Amniotic stem cell (primary cell): Measurements from ENCODE around the gene C9orf152.
A peak's percentile ranks its signal among the peaks of the same experiment; 100 is the strongest.

ENCODE experiments used
- DNase-seq: peaks from one replicate; lab custom pipeline; 2025; lab: John Stamatoyannopoulos, UW

Gene C9orf152

DNA sequence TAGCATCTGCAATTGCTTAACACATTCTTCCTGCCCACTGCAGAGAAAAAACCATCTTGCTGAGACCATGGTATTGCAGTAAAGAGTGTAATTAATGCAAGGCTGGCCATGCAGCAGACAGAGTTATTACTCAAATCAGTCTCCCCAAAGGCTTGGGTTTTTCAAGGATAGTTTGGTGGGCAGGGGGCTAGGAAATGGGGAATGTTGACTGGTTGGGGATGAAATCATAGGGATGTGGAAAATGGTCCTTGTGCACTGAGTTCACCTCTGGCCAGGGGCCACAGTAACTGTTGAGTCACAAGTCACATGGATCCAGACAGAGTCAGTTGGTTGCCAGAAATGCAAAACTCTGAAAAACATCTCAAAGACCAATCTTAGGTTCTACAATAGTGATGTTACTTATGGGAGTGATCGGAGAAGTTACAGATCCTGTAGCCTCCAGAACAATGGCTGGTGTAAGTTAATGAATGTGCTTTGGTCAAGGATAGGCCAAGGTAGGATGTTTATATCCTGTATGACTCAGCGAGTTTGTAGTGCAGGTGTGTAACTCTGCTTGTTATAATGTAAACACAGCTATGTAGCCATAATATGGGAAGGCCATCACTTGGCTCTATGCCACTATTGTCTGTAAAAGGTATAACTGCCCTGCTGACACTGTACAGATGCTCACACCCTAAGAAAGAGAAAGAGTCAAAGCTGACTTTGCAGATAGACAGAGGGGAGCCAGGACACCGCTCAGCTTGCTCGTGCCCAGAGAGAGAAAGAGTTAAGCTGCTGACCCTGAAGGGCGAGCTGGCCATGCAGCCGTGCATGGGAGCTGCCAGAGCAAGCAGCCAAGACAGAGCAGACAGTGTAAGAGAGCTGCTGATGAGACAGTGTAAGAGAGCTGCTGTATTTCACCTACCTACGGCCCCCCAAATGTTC, 27.2 kb downstream of the C9orf152 start:
- no peak for DNase-seq

DNA sequence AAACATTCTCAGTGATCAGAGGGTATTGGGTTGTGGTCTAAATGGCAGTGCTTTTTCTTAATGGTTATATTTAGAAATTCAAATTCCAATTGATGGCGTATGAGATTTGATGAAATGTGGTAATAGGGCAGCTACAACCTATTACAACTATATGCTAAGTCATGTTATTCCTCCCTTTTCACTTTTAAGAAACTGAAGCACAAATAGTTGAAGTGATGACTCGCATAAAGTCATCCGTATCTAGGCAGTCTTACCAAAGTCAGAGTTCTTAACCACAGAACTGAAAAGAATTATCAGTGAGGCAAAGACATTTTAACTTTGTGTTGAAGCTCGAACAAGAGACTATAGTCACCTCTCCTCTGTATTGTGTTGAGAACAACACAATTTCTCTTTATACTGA, 28.2 kb downstream of the C9orf152 start:
- peak; percentile 26 for DNase-seq

DNA sequence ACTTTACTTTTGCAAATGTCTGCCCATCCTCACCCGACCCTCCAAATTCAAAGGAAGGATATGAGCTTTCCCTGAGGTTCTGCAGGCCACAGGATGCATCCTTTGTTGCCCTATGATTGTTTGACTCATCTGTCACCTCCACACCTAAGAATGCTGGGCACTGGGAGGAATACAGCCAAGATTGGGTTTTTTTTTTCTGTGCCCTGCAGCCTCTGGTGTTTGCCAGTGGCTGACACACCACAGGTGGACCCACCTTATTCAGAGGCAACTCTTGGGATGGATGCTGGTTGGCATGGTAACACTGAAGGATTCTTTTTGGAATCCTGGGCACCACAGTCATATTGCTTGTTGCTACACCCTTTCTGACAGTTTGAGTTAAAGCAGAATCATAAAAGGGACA, 29.7 kb downstream of the C9orf152 start:
- no peak for DNase-seq

DNA sequence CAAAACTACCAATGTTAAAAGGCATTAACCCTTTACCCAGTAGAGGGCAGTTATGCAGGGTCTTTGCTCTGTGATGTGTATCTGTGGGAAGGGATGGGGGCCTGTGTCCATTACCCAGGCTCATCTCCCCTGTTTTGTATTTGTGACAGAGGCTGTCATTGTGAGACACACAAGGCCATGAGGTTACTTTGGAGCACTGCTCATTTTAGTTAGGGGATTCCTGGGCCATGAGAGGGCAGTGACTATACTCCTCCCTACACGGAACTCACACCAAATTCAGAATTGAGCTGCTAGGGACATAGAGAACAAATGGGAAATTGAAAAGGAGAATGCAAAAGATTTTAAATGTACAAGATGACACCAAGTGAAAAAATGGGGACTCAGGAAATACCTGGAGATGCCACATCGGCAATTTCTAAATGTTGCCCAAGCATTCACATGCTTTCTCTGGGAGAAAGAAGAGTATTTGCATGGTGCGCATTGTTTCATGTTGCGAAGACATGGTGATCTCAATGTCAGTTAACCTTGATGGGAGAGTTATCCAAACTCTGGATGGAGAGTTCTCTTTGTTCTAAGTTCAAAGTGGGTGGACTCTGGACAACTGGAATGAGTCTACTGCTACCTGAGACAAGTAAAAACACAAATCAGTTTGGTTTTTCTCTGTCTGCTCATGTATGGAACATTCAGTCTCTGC, 32.5 kb downstream of the C9orf152 start:
- no peak for DNase-seq

DNA sequence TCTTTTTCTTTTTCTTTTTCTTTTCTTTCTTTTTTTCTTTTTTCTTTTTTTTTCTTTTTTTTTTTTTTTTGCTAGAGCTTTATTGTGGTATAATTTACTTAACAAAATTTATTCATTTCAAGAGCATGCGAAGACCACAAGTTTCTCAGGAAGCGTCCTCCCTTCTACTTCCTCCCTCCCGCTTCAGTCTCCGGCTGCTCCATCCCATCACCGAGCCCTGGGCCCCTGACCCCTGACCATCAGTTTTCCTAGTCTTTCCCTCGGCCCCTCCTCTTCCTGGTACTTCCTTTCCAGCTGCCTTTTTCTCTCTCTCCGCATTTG, 34.7 kb downstream of the C9orf152 start:
- no peak for DNase-seq

DNA sequence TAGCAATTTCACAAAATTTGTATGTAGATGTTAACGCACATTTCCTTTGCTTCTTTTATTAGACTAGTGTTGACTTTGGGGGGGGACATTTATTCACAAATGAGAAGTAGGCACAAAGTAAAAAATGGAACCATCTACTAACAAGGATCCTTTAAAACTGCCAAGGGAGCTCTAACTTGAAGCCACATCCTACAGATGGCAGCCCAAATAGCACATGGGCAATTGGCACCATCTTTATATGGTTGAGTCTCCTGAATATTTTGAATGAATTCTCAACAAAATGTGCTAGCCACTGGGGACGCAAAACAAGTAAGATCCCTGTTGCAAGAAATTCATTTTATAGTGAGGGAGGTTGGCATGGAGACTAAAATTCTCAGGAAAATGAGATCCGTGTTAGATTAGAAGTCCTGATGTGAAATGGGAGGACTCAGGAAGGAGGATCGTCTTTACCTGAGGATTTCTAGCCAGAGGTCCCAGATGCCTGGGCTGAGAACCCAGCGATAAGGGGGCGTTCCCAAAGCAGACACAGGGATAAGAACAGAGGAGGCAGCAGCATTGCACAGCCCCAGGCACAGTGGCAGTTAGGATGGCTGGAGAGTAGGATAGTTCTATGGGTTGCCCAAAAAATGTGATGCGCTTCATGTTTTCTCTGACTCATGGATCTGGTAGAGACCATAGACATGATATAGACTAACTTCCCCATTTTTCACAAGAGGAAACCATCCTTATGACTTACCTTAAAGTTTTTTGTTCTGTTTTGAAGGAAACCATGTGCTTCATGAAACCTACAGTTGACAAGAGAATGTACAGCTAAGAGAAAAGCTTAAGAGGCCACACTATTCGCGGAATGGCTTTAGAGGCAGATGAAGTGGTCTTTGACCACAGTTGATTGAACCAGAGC, 37.4 kb downstream of the C9orf152 start:
- DNase-seq = no peak

DNA sequence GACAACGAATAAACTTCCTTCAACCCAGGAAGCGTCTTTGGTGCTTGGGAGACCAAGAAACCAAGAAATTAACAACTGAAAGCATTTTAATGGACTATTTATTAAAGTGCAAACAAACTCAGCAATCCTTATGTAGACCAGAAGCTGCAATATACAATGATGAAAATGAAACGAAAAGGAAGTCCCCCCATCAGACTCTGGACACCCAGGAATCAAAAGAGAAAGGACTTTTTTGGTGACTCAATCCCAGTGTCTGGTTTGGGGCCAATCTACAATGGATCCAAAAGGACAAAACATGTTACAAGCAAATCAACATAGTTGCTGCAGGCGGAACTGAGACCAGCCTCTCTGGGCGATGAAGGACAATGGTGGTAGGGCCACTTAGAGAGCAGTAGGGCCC, 39.5 kb downstream of the C9orf152 start:
- DNase-seq = no peak

DNA sequence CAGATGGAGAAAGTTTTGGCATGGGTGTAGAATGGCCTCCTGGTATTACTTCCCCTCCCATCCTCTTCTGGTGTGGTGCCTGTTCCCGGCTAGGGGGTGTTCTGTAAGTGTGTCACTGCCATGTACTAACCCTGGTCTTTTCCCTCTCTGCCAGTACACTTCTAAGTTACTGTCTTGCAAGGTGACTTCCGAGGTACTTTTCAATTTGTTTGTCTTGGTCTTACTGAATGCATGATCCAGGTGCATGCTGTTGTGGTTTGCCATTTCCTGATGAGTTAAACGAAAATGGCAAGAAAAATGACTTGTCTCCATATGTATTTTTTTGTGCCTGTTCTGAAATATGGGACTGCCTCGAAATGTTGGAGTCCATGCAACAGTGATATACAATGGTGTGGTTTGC, 46.0 kb downstream of the C9orf152 start:
- DNase-seq = no peak

DNA sequence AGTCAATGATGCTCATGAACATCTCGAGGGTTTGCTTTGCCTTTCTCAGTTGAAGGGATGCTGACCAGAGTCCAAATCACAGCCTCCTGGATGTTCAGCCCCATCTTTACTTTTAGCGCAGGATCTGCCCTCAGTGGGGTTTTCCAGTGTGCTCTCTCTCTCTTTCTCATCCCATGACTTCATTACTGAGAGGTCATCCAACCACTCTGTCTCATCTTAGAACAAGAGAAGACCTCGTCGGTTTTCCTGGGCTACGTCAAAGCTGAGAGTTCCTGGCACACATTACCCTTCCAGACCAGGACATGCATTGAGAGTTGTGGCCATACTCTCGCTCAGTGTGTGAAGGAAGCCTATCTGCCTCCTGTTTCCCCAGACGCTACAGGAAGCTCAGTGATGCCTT, 47.3 kb downstream of the C9orf152 start:
- no peak for DNase-seq

DNA sequence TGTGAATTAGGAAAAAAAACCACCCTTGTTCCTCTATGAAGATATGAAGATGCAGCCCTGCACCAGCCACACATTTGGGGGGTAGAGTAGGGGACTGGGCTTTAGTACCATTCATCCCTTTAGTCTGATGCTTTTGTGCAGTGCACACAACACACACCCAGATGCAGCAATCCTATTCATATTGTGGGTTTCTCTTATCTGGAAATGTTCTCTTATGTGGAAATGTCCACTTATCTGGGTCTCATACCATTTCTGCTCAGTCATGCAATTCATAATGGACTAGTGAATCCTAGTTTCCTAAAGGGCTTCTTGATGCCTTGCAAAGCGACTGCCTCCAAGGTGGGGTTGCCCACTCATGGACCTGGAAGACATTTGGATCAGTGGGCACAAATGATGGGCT, 47.8 kb downstream of the C9orf152 start:
- no peak for DNase-seq

DNA sequence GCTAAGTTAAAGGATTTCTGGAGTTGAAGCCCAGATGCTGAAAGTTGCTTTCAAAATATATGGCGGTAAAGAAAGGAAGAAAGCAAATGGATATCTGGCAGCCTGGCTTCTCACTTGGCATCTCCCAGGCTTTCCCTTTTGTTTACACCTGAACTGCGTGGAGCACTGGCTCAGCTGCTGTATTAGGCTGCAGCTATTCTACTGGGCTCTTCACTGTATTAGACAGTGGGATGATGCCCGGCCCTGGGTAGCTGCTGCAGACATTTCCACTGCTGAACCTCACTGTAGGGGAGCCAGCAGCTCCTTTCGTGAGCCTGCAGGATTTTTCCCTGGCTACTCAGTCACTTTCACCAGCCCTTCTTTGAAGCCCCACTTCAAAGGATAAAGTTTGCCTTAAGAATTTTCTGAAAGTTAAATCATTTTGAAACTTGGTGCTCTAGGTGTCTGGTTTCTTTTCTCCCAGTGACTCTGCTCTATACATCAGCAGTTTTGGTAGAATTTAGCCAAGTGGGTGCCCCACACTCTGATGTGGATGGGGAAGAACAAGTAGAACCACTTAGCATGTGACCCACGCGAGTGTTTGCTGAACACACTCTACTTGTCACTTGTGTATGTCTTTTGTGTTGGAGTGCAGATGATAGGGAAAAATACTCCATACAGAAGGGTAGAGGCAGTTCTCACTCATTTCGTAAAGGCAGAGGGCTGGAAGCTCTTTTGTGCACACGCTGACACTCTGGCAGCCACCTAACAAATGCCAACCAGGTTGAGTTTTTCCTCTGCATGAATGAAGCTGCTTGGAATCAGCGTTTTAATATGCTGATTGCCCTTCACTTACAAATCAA, 49.9 kb downstream of the C9orf152 start:
- no peak for DNase-seq

DNA sequence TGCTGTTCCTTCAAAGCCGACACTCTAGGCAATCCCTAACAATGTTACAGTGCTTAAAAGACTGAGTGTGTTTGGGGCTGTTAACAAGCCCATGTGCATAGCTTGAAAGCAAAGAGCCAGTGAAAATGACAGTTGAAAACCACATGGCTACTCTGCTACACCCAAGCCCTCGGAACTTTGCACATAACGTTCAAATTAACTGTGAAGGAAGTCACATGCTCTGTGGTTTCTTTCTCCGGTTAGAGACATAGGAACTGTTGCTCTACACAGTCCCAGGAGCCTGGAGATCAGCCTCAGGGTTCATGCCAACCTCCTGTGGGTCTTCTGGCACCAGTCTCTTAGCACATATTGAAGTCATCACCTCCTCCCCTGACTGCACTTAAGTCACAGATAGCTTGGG, 51.1 kb downstream of the C9orf152 start:
- DNase-seq = no peak

DNA sequence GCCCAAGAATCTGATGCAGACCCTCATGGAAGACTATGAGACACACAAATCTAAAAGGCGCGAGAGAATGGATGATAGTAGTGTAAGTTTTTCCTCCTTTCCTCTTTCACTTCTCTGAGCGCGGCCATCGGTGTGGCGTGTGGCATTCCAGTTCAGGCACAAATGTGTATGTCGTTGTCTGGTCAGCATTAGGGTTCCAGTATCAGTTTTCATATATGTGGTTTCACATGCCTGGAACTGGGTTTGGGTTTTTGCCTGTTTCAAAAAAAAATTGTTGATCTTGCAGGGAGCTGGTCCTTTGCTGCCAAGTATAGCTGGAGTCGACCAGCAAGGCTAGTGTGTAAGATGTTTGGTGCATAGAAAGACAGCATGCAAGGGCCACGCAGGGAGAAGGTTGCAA, 51.5 kb downstream of the C9orf152 start:
- DNase-seq = no peak

DNA sequence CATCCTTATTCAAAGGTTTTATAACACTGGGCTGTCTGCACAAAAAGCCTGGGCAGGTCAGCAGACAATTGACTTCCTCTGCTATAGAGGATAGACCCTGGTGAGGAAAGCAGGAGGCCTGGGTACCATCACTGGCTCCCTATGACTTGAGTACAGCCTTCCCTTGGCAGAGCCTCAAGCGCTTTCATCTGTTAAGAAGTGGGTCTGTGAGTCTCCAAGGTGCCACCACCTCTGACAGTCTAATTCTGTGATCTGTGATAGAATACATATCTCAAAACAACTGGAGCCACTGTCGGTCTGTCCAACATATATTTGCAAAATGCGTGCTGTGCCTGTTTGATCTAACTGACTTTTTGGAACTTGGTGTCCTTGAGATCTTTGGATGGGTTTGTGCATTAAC, 52.2 kb downstream of the C9orf152 start:
- no peak for DNase-seq

DNA sequence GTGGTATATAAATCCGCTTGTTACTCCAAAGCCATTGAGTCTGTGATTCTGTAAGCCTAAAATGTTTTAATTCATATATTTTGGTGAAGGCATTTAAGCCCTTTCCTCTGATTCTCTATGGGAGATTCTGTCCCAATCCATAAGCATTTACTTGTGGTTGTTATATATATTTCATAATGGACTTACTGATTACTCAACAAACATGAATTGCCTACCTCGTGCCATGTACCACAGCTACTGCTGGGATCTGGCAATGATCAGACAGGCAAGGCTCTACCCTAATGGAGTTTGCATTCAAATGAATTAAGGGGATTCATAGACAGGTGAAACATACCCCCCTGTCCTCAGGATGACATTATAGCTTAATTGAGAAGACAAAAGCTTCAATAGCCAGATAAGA, 54.5 kb downstream of the C9orf152 start:
- no peak for DNase-seq

DNA sequence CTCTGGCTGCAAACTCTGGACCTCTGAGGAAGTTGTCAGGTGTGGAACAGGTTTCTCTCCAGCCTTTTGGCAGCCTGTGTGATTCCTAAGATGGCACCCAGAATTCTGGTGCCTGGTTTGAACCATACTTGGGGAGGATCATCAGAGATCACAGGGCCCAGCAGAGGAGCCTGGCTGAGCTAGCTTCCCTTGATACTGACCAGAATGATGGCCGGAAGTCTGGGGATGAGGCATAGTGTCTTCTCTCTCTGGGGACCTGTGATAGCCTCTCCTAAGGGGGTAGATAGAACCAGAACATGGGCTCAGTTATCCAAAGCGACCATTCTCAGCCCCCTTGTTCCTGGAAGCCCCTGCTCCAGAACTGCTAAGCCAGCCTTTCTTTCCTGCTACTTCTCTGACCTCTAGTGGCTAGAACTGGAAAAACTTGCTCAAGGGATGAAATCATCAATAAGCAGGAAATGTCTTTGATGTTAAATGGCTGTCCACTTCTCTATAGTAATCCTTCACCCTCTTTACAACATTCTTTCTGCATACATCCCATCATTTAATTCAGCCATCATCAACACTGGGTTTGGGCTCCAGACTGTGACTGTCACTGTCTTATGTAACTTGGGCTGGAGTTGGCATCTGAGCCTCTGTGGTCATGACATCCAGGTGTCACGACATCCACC, 55.1 kb downstream of the C9orf152 start:
- DNase-seq = no peak
